AG09309 (cell line): ENCODE data around the gene C17orf107.

Experiments
- DNase-seq: peaks from one replicate; pipeline ENCODE4 v3.0.0-alpha.2; 2010; ENCODE audit warnings: low read depth
- H3K4me3 ChIP-seq: 2 replicates; pipeline ENCODE4 v1.5.1; 2011; ENCODE audit warnings: mild to moderate bottlenecking, low read depth, low read length, moderate library complexity; ENCODE audit not compliant: control insufficient read depth
- CTCF ChIP-seq: IDR thresholded peaks from 2 replicates; pipeline ENCODE4 v1.5.1; 2011; ENCODE audit warnings: mild to moderate bottlenecking, low read depth, low read length, inconsistent platforms; ENCODE audit not compliant: insufficient read depth, control insufficient read depth; ENCODE audit errors: missing control alignments

Gene C17orf107

GRCh38 chr17:4928881-4929280, 29.5 kb downstream of the C17orf107 start:
- H3K4me3 ChIP-seq: no peak overlapping the region
- no peak for TF ChIP-seq CTCF

GRCh38 chr17:4931963-4932362, 32.6 kb downstream of the C17orf107 start, which contains the start of gene GP1BA:
Gene GP1BA, plus strand, starts transcription at chr17:4932277. Its CDS starts 328 bp downstream, at chr17:4932605.
- no peak within 1 kb of the TSS for H3K4me3 ChIP-seq
- TF ChIP-seq CTCF: no peak
- DNase-seq: no peak

More at GRCh38 chr17:4928881-4929280, 29.5 kb downstream of the C17orf107 start:
- no peak for DNase-seq

- no peak for DNase-seq
- H3K4me3 ChIP-seq: no peak overlapping the region
- TF ChIP-seq CTCF: no peak
Measured at GRCh38 chr17:4932756-4933155, 33.4 kb downstream of the C17orf107 start.

- H3K4me3 ChIP-seq: no peak overlapping the region
- no peak for TF ChIP-seq CTCF
- DNase-seq: no peak
Measured at GRCh38 chr17:4933646-4934045, 34.3 kb downstream of the C17orf107 start.

GRCh38 chr17:4934173-4934979, 35.0 kb downstream of the C17orf107 start:
- DNase-seq: no peak
- peak overlapping the region; percentile 13; the same call in 1 of the 2 replicates for H3K4me3 ChIP-seq
- peak; percentile 53 for TF ChIP-seq CTCF

- DNase-seq: no peak
- no peak for TF ChIP-seq CTCF
- no peak overlapping the region for H3K4me3 ChIP-seq
Measured at GRCh38 chr17:4935650-4936049, 36.3 kb downstream of the C17orf107 start.
